Tibial nerve (tissue), 4 donors: ENCODE data around the gene LGR6.

Source experiments
- EP300 ChIP-seq, 2 donors: sonication (generic); formaldehyde crosslinking; IDR thresholded peaks; one replicate each; pipeline ENCODE4 v1.6.1; 2017; ENCODE audit warnings: antibody characterized with exemption in 2 of 2, mild to moderate bottlenecking in 1 of 2
- TF ChIP-seq, protein P1 (sequence below), 5 experiments: fragments of 200-600 bp in 3 of 5; fragments of 450-650 bp in 2 of 5; sonication (generic) in 3 of 5; IDR thresholded peaks; one replicate each; pipeline ENCODE4 v1.5.1; 2016 to 2019; ENCODE audit warnings: antibody characterized with exemption in 5 of 5, mild to moderate bottlenecking in 3 of 5, moderate library complexity in 2 of 5

DNA sequence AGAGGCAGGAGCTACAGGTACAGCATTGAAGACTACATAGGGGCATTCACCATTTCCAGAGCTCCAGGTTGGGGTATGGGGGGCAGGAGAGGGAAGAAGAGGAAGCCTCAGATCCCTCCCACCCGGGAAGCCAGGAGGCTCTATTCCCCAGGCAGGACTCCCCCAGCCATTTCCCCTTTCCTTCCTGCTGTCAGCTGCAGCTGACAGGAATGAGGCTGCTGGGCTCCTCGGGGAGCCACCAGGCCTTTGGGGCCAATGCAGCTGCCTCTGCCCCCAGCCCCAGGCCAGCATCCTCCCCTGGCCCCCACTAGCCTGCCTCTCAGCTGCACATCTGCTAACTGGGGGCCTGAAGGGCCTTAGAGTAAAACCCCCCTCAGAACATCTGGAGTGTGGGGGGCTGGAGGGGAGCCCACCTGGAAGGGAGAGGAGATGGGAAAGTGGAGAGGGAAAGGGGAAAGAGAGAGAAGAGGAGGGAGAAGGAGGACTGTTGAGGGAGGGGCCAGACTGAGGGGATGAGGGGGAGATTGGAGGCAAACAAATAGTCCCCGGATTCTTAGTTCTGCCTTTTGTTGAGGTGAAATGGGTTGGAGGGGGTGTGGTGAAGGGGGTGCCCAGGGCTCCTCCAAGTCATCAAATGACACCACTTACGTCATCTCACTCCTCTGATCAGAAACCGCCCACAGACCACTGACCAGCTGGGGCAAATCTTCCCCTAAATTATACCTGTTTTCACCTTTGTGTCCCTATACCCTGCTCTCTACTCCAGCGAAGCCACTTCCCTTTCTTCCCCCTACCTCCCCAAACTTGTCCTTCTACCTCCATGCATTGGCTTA is 58.0 kb downstream of the LGR6 start:
- TF ChIP-seq, protein P1, sequence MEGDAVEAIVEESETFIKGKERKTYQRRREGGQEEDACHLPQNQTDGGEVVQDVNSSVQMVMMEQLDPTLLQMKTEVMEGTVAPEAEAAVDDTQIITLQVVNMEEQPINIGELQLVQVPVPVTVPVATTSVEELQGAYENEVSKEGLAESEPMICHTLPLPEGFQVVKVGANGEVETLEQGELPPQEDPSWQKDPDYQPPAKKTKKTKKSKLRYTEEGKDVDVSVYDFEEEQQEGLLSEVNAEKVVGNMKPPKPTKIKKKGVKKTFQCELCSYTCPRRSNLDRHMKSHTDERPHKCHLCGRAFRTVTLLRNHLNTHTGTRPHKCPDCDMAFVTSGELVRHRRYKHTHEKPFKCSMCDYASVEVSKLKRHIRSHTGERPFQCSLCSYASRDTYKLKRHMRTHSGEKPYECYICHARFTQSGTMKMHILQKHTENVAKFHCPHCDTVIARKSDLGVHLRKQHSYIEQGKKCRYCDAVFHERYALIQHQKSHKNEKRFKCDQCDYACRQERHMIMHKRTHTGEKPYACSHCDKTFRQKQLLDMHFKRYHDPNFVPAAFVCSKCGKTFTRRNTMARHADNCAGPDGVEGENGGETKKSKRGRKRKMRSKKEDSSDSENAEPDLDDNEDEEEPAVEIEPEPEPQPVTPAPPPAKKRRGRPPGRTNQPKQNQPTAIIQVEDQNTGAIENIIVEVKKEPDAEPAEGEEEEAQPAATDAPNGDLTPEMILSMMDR (IDR thresholded peaks at IDR 0.05): no peak
- no peak for TF ChIP-seq EP300 (IDR thresholded peaks at IDR 0.05)
